GM21367 (cell line): ENCODE data around the gene SSBP2.

Source experiments
- ATAC-seq: cut with Tn5 transposase; IDR thresholded peaks from one replicate; pipeline ENCODE4 v1.9.1; 2021; ENCODE audit not compliant: unreplicated experiment

Gene SSBP2

GRCh38 chr5:81398741-81399140 is 352.2 kb downstream of the SSBP2 start:
- ATAC-seq: no peak

- ATAC-seq: no peak
These were observed 353.7 kb downstream of the SSBP2 start for GRCh38 chr5:81397176-81397575.

- no peak for ATAC-seq
These were observed 355.6 kb downstream of the SSBP2 start for GRCh38 chr5:81395262-81395661.

- ATAC-seq: no peak
These were observed 356.8 kb downstream of the SSBP2 start, which contains the start of gene ACOT12 for GRCh38 chr5:81393783-81394718. Gene ACOT12 (minus strand): TSS chr5:81394134. CDS start chr5:81394114, 20 bp downstream.

GRCh38 chr5:81393430-81393782 is 357.5 kb downstream of the SSBP2 start:
- no peak for ATAC-seq

- no peak for ATAC-seq
These were observed 361.9 kb downstream of the SSBP2 start for GRCh38 chr5:81389025-81389424.

GRCh38 chr5:81388169-81388568 is 362.7 kb downstream of the SSBP2 start:
- no peak for ATAC-seq

- ATAC-seq: no peak
These were observed 367.0 kb downstream of the SSBP2 start for GRCh38 chr5:81383867-81384266.

GRCh38 chr5:81371354-81371876 is 379.5 kb downstream of the SSBP2 start:
- ATAC-seq: no peak

GRCh38 chr5:81370912-81371311 is 380.0 kb downstream of the SSBP2 start:
- ATAC-seq: no peak

- ATAC-seq: no peak
These were observed 385.4 kb downstream of the SSBP2 start for GRCh38 chr5:81365541-81365940.

GRCh38 chr5:81363093-81363871 is 387.6 kb downstream of the SSBP2 start:
- no peak for ATAC-seq
